ENCODE measurements around the gene NOD2.

The NOD2 gene

DNA sequence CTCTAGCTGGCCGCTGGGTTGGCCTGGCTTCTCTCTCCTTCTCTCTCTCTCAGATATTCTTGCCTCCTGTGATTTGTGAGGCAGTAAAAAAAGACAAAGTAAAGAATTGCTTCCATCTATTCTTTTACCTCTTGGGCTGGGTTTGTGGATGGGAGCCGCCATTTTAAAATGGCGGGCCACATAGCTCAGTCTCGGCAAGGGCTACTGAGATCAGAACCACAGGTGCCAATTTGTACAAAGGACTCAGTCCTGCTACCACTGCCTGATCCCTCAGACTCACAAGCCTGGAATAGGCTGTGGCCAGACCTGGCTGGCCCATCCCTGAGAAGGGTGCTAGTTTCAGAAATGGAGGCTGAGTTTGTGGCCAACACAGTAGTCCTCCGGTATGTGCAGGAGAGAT is 24.1 kb downstream of the NOD2 start:
- DNase-seq (ENCODE audit: low read depth, low spot score): no peak

DNA sequence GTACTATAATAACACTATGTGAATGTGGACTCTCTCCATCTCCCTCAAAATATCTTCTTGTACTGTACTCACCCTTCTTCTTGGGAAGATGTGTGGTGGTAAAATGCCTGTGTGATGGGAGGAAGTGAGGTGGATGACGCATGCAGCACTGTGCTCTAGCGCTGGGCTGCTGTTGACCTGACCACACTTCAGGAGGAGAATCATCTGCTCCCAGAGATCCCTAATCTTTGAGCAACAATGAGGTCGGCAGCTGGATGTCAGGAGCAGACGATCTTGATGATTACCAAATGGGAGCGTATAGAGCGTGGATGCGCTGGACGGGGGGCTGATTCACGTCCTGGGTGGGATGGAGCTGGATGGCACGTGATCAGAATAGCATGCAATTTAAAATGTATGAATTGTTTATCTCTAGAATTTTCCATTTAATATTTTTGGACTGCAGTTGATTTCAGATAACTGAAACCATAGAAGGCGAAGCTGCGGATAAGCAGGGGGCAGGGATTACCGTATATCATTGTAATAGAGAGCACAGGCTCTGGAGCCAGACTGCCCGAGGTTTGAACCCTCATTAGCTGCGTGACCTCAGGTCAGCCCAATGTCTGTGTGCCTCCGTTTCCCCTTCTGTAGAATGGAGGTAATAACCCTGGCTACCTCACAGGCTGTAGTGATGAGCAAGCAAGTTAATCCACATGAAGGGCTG is 24.8 kb downstream of the NOD2 start:
- no peak for DNase-seq (ENCODE audit: low read depth, low spot score)

DNA sequence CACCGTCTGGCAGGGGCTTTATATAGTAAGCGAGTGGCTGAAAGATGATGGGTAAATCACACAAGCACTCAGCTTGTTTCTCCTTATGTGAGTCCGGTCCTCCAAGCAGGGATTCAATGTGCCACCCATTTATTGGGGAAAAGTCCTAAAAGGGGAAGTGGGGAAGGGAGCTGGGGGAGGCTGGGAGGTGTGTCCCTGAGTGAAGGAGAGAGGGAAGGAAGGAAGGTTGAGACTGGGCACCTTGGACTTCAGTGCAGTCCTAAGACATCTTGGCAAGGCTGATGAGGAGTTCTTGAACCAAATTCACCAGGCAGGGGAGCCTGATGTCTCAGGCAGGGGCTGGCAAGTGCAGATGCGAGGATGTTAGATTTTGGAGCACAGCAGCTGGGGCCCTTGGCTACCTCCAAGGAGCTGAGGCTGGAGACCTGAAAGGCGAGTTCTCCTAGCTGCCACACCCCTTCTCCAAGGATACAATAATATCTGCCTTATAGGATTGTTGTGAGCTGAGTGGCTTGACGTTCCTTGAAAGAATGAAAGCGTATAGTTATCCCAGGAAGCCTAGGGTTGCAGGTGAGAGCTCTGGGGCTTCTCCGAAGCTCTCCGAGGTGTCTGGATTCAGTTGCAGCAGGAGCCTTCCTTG is 25.5 kb downstream of the NOD2 start:
- no peak for DNase-seq (ENCODE audit: low read depth, low spot score)

DNA sequence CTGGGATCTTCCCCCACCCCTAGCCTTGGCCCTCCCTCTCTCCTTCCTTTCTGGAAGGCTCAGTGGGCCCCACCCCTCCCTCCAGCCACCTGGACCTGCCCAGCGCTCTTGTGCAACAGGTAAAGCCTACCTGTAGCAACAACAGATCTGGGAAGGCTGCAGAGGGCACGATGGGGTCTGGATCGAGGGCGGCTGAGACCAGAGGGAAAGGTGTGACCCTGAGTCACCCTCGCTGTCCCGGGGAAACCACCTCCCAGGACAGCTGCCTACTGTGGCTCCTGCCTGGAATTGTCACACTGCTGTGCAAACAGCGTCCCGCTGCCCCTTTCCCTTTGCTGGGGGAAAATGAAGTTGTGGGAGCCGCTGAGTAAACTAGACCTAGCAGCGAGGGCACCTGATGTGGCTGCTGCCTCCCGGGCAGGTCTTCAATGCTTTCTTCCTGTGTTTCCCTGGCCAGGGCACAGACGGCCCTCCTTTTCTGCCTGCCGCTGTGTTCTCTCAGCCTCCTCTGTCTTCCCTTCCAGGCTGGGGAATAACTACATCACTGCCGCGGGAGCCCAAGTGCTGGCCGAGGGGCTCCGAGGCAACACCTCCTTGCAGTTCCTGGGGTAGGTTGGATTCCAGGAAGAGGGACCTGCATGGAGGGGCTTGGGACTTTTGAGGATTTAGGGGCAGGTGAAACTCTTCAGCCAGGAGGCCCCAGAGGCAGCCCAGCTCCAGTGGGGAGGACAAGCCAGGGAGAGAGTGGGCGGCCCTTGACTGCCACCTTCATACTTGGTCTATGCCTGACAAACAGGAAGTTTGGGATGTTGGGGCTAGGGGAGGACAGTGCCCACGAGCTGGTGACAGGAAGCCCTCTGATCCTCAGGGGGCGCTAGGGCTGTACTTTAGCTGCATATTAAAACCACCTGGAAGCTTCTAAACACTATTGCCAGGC is 26.3 kb downstream of the NOD2 start:
- peak; percentile 23 for DNase-seq (ENCODE audit: low read depth, low spot score)

DNA sequence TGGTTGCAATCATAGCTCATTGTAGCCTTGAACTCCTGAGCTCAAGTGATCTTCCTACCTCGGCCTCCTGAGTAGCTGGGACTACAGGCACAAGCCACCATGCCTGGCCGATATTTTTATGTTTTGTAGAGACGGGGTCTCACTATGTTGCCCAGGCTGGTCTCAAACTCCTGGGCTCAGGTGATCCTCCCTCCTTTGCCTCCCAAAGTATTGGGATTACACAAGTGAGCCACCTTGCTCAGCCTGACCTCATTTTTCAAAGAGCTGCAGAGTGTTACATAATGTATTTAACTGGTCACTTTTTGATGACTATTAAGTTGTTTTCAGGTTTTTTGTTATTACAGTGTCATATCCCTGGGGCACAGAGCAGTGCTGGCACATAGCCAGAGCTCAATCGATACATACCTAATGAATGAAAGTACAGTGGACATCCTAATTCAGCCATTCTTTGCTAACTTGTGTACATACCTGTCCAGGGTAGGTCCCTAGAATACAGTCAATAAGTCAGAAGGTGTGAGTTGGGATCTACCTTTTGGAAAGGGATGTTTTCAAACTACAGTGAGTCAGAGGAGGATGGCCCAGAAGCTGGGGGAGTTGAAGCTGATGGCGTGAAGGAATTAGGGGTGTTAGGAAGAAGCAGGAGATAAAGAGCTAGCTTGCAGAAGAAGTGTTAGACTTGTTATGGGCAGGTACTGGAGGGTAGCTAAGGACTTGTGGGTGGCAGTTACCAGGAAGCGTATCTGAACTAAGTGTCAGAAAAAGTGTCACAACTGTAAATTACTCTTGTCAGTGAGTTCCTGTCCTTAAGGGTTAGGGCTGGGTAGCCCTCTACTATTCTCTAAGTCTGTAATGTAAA is 28.4 kb downstream of the NOD2 start:
- DNase-seq (ENCODE audit: low read depth, low spot score): no peak

DNA sequence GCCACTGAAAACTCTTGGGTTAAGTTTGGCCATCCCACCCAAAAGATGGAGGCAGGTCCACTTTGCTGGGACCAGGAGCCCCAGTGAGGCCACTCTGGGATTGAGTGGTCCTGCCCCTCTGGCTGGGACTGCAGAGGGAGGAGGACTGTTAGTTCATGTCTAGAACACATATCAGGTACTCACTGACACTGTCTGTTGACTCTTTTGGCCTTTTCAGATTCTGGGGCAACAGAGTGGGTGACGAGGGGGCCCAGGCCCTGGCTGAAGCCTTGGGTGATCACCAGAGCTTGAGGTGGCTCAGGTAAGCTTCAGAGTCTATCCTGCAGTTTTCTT is 29.0 kb downstream of the NOD2 start:
- no peak for DNase-seq (ENCODE audit: low read depth, low spot score)

DNA sequence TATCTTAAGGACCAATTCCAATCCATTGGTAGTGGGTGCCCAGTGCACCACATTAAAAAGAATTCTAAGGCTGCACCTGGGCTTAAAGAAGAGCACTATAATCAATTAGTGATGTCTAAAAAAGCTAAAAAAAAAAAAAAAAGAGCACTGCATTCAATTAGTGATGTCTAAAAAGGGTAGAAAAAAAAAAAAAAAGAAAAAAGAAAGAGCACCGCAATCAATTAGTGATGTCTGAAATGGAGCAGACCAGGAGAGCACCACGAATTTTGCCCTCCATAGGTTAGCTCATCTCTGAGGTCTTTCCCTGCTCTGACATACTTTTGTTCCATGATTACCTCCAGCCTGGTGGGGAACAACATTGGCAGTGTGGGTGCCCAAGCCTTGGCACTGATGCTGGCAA is 29.6 kb downstream of the NOD2 start:
- no peak for DNase-seq (ENCODE audit: low read depth, low spot score)

DNA sequence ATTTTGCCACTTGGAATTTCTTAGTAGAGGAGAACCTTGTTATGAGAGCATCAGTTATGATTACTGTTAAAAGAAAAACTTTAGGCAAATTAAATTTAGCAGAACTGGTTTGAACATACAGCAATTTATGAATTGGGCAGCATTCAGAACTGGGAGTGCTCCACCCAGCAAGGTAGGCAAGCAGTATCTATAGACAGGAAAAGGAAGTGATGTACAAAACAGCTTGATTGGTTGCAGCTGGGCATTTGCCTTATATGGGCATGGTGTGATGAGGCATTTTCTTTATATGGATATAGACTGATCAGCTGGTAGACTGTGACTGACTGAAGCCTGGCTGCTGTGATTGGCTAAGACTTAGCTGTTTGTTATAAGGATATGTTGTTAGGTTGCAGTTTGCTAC is 30.9 kb downstream of the NOD2 start:
- no peak for DNase-seq (ENCODE audit: low read depth, low spot score)

DNA sequence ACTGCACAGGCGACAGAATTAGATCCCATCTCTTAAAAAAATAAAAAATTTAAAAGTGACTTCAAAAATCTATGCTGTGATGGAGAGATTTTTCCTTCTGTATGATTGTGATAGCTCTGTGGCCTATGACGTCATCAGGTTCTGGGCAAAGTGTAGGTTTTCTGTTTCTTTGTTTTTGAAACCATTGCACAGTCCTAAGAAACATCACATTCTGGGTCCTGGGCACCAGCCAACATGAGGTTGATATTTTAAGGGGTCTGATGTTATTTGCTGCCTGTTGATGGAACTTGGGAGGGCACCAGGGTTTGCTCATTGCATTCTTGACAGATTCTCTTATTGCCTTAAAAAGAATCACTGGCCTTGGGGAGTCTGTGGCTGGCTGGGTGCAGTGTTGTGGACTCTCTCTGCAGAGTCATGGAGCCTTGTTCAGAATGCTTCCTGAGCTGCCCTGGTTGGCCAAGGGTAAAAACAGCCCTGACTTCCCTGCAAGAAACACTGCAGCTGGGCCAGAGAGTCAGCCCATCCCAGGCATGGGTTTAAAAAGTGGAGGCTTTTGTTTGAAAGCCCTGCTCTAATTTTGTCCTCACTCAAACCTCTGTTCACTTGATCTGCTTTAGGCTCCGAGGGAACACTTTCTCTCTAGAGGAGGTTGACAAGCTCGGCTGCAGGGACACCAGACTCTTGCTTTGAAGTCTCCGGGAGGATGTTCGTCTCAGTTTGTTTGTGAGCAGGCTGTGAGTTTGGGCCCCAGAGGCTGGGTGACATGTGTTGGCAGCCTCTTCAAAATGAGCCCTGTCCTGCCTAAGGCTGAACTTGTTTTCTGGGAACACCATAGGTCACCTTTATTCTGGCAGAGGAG is 38.0 kb downstream of the NOD2 start:
- DNase-seq (ENCODE audit: low read depth, low spot score): no peak

DNA sequence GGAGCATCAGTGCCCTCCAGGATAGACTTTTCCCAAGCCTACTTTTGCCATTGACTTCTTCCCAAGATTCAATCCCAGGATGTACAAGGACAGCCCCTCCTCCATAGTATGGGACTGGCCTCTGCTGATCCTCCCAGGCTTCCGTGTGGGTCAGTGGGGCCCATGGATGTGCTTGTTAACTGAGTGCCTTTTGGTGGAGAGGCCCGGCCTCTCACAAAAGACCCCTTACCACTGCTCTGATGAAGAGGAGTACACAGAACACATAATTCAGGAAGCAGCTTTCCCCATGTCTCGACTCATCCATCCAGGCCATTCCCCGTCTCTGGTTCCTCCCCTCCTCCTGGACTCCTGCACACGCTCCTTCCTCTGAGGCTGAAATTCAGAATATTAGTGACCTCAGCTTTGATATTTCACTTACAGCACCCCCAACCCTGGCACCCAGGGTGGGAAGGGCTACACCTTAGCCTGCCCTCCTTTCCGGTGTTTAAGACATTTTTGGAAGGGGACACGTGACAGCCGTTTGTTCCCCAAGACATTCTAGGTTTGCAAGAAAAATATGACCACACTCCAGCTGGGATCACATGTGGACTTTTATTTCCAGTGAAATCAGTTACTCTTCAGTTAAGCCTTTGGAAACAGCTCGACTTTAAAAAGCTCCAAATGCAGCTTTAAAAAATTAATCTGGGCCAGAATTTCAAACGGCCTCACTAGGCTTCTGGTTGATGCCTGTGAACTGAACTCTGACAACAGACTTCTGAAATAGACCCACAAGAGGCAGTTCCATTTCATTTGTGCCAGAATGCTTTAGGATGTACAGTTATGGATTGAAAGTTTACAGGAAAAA is 38.8 kb downstream of the NOD2 start:
- no peak for DNase-seq (ENCODE audit: low read depth, low spot score)

DNA sequence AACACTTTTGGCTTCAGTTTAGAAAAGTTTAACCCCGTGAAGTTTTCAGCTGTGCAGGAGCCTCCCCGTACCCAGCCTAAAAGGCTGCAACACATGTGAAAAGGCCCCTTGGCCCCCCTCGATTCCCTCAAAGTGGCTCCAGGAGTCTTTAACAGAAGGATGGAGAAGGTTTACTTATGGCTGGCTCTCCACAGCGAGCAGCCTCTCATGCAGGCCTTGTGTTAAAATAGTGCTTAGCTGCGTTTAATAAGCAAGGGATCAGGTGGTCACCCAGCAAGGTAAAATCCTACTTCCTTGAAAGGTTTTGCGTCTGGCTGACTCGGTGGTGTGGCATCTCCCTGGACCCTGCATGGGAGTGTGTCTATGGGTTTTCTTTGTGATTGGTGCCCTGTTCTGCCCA is 40.1 kb downstream of the NOD2 start:
- DNase-seq (ENCODE audit: low read depth, low spot score): no peak

DNA sequence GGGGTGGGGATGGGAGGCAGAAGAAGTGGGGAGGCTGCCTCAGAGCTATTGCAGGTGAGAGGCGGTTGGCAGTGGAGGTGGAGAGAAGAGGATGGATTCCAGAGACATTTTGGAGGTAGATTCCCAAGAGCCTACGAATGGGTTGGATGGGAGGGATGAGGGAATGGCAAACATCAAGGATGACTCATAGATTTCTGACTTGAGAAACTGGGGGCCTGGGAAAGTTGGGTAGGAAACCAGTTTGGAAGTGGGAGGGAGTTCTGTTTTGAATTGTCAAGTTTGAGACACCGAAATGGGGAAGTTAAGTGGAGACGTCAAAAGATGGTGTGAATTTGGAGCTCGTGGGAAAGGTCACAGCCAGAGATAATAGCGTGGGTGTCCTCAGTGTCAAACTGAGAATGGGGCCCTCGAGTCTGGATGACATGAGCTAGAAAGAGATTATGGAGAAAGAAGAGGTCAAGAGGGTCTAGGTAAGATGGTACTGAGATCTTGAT is 42.3 kb downstream of the NOD2 start:
- DNase-seq (ENCODE audit: low read depth, low spot score): no peak

DNA sequence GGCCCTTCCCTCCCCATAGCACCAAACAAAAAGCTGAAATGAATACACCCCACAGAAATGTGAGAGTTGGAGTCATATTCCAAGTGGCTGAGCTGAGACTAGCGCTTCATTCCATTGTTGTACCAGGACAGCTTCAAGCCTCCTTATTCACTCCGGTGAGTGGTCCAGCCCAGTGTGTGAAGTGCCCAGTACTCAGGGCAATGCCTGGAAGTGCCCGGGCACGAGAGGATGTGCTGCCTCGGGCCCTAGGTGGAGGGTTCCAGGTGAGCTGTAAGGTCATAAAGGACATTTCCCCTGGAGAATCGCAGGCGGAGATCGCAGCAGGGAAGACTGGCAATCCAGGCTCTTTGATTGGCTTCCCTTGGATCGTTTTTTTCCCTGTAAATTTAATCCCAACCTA is 43.0 kb downstream of the NOD2 start:
- DNase-seq (ENCODE audit: low read depth, low spot score): no peak

DNA sequence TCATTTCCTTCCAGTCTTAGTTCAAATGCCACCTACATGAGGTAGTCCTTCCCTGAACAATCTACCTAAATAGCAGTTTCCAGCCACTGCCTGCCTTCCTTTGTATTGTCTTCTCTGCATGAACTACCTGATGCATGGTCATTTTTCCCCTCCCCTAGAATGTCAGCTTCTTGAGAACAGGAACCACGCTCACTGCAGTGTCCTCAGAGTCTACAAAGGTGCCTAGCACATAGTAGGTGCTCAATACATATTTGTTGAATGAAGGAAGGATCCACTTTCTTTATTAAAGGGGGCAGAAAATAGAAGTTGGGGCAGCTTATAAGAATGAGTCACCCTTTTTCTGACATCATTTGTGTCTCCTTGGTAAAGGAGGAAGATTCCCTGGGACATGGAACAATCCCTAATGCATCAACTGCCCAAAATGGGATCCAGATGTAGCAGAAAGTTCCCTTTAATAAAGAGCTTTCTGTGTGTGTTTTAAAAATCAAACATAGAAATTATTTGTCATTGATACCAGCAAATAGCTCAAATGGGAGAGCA is 44.1 kb downstream of the NOD2 start:
- DNase-seq (ENCODE audit: low read depth, low spot score): no peak

DNA sequence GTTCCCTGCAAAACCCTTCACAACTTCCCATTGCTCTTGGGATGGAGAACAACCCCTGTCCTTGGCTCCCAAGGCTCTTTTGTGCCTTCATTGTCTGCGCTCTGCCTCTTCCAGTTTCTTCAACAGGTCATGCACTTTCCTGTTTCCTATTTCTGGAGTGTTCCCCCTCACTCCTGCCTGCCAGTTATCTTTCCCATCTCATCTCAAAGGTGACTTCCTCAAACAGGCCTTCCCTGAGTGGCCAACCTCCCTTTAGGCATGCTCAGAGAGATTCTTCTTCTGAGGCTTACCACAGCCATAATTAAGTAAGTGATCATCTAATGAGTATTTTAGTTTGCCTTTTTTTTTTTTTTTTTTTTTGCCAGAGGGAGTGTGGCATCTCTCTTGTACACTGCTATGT is 45.6 kb downstream of the NOD2 start:
- DNase-seq (ENCODE audit: low read depth, low spot score): no peak

DNA sequence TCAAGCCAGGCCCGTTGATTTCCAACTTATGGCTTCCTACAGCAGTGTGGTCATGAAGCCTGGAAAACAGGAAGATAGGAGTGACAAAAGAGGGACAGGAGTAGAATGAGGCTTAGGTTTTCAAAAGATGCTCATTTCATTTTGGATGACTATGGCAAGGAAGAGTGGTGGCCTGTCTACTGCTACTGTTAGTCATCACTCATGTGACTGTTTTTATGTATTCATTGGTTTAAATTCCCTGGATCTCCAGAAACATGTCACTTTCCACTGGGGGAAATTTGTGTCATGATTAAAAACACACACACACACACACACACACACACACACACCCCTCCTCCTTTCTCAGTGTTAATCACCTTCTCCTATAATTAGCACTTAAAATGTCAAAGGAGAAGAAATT is 47.3 kb downstream of the NOD2 start:
- no peak for DNase-seq (ENCODE audit: low read depth, low spot score)

DNA sequence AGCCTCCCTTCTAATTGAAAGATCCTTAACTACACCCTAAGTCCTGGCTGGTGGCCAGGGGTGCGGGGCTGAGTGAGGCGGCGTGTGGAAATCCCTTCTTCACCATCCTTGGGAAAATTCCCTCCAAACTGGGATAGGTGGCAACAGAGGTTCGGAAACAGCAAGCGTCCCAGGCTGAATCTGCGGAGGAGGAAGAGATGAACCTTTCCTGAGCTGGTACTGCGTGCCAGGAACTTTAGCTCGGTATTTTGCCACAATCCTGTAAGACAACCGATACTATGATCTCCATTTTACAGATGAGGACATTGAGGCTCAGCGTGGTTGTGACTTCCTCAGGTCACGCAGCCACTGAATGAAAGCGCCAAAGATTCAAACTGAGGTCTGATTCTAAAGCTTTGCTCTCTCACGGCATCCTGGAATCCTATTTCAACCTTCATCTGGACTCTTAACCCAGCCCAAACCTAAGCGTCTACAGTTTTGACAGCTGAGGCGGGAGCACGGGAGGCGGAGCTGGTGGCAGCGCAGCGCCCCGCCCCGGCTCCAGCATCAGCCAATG is 47.9 kb downstream of the NOD2 start:
- no peak for DNase-seq (ENCODE audit: low read depth, low spot score)

DNA sequence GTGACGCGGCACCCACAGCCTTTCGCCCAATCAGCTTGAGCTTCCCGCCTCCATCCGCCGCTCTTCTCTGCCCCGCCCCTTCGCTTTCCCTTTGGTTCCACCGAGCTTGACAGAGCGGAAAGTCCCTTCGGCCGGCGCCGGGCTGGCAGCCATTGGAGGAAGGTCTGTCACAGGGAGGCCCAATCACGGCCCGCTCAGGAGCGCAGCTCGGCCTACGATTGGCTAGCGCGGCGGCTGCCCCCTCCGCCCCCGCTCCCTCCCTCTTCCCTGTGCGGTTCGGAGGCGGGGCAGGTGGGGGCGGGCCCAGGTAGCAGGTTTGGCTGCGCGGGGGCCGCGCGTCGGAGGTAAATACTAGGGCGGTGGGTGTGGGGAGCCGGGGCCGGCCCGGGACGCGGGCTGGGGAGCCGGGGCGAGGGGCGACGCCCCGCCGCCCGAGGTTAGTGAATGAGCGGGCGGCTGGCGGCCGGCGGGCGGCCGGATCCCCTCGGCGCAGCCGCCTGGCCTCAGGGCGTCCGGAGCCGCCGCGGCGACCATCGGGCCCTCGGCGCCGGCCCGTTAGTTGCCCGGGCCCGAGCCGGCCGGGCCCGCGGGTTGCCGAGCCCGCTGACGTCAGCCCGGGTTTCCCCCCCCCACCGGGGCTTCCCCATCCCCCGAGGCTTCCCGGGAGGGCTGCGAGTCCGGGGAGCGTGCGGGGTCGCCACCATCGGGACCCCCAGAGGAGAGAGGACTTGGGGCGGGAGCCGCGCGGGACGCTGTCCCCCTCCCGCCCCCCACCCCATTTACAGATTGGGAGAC is 48.6 kb downstream of the NOD2 start, which contains the start of gene CYLD:
Gene CYLD (plus strand): TSS at position 306 of the 795 bp plus-strand sequence. CDS start 7,613 bp downstream, outside the sequence.
- DNase-seq (ENCODE audit: low read depth, low spot score): peak; percentile 92

Measured in iPS DF 19.7 (cell line).